ENCODE measurements around the gene REV3L. TPM values are rescaled to one million over a fixed set of nuclear protein-coding genes. Genes with fewer than 3 reads are reported as not detected.

Gene REV3L
- polyA plus RNA-seq, 1 of the 3 experiments (the other 2 are of a cell fraction) = 7.3 TPM

DNA sequence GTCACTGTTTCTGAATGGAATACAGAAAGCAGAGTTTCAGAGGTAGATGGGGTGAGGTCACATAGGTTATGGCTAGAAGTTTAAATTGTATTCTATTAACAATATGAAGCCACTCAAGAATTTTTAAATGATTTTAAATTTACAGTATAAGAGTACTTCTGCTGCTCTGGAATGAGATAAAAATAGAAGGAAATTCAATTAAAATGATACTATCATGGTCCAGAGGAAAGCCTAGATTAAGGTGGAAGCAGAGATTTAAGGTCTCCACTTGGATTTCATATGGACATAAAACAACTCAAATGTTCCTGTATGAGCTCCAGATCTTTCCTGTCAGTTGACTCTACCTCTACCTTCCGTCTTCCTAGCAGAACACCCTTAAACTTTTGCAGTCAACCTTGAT, 68.6 kb downstream of the REV3L start:
- H3K36me3 ChIP-seq (replicated peaks in 1 of 2; ENCODE audit: control insufficient read depth in 1 of 2, insufficient read depth in 2 of 2, low read length in 1 of 2) = peaks cover 35 to 40% of the 10 kb centered on the region in 2 experiments
- POLR2A ChIA-PET = no interaction called here
- 91% methylated on average over 1 of the region's 1 CpG for WGBS (ENCODE audit: low lambda C conversion rate)
- DNase-seq = no peak
- H2AFZ ChIP-seq (ENCODE audit: low read depth) = no peak overlapping the region
- H3K4me1 ChIP-seq (ENCODE audit: control insufficient read depth in 1 of 2, insufficient read depth in 2 of 2, low read depth in 1 of 2, low read length in 1 of 2) = peaks cover 19 to 38% of the 10 kb centered on the region in 2 experiments; a peak in 3 of 4 replicates
- peaks cover 31% of the 10 kb centered on the region; the same call in 1 of the 2 replicates for H3K79me2 ChIP-seq (ENCODE audit: insufficient read depth)
- H3K4me3 ChIP-seq (ENCODE audit: low read depth in 2 of 2, low read length in 1 of 2) = no peak overlapping the region
- H4K20me1 ChIP-seq (ENCODE audit: insufficient read depth) = peaks cover 1% of the 10 kb centered on the region; the same call in 1 of the 2 replicates
- H3K9ac ChIP-seq = no peak overlapping the region
- no peaks in the 10 kb centered on the region for H3K9me3 ChIP-seq
- H3K27ac ChIP-seq (ENCODE audit: low read depth in 2 of 2, low read length in 1 of 2) = peak overlapping the region in 1 of 2 experiments; percentile 39; a peak in 1 of 4 replicates
- H3K4me2 ChIP-seq = no peak overlapping the region
- no peaks in the 10 kb centered on the region for H3K9me2 ChIP-seq
- CTCF ChIA-PET = no interaction called here
- no peaks in the 10 kb centered on the region for H3F3A ChIP-seq (replicated peaks; ENCODE audit: insufficient read depth)
- TF ChIP-seq TEAD4 (IDR thresholded peaks at IDR 0.05; ENCODE audit: borderline replicate concordance, insufficient read depth) (no peak), SMC3 (IDR thresholded peaks at IDR 0.05; ENCODE audit: low read depth, low read length) (no peak), USF1 (IDR thresholded peaks at IDR 0.05; ENCODE audit: borderline replicate concordance, low read depth) (no peak), CHD2 (IDR thresholded peaks at IDR 0.05; ENCODE audit: low read length, partially characterized antibody) (no peak), NFIC (IDR thresholded peaks at IDR 0.05; ENCODE audit: borderline replicate concordance) (no peak), FOSL2 (IDR thresholded peaks at IDR 0.05; ENCODE audit: borderline replicate concordance, low read depth) (no peak), MXI1 (IDR thresholded peaks at IDR 0.05; ENCODE audit: low read depth, low read length) (no peak)
- TF ChIP-seq, protein P1, sequence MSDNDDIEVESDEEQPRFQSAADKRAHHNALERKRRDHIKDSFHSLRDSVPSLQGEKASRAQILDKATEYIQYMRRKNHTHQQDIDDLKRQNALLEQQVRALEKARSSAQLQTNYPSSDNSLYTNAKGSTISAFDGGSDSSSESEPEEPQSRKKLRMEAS (IDR thresholded peaks at IDR 0.05; ENCODE audit: low read depth) = no peak
- H3K27me3 ChIP-seq (ENCODE audit: insufficient read depth) = no peaks in the 10 kb centered on the region

- no peak overlapping the region for H3K4me3 ChIP-seq (ENCODE audit: low read depth in 2 of 2, low read length in 1 of 2)
- no peak overlapping the region for H3K4me2 ChIP-seq
- TF ChIP-seq USF2 (IDR thresholded peaks at IDR 0.05; ENCODE audit: borderline replicate concordance, low read depth, low read length) = no peak
- TF ChIP-seq NFIC (IDR thresholded peaks at IDR 0.05; ENCODE audit: borderline replicate concordance) = no peak
- no peak for TF ChIP-seq MXI1 (IDR thresholded peaks at IDR 0.05; ENCODE audit: low read depth, low read length)
- no peak for TF ChIP-seq MEF2A (IDR thresholded peaks at IDR 0.05; ENCODE audit: borderline replicate concordance, low read depth)
- TF ChIP-seq EP300 (IDR thresholded peaks at IDR 0.05; ENCODE audit: borderline replicate concordance in 1 of 2, low read depth in 1 of 2, low read length in 1 of 2) = no peak
- no peak for TF ChIP-seq POLR2AphosphoS5 (IDR thresholded peaks at IDR 0.05; ENCODE audit: low read depth, low read length)
- no peak for TF ChIP-seq GABPA (IDR thresholded peaks at IDR 0.05; ENCODE audit: low read depth)
- no peak for TF ChIP-seq NRF1 (IDR thresholded peaks at IDR 0.05; ENCODE audit: low read depth, low read length)
- TF ChIP-seq ELF1 (IDR thresholded peaks at IDR 0.05) = no peak
- no peak for TF ChIP-seq FOXJ3 (CRISPR knock-in tag; IDR thresholded peaks at IDR 0.05)
- no peak for TF ChIP-seq USF1 (IDR thresholded peaks at IDR 0.05; ENCODE audit: borderline replicate concordance, low read depth)
- no peaks in the 10 kb centered on the region for H3F3A ChIP-seq (replicated peaks; ENCODE audit: insufficient read depth)
- no peaks in the 10 kb centered on the region for H3K27me3 ChIP-seq (ENCODE audit: insufficient read depth)
- no peak overlapping the region for H3K27ac ChIP-seq (ENCODE audit: low read depth in 2 of 2, low read length in 1 of 2)
- H3K36me3 ChIP-seq (replicated peaks in 1 of 2; ENCODE audit: control insufficient read depth in 1 of 2, insufficient read depth in 2 of 2, low read length in 1 of 2) = peaks cover 41 to 45% of the 10 kb centered on the region in 2 experiments
- ChIA-PET CTCF (interaction anchor here (2.4 kb wide), 1 partner anchor 12 kb away, joined by 8 read pairs; no protein-coding TSS in a partner anchor), POLR2A (no interaction called here)
- WGBS (ENCODE audit: low lambda C conversion rate) = 81% methylated on average over 4 of the region's 4 CpGs
- H3K9me3 ChIP-seq = no peaks in the 10 kb centered on the region
- H4K20me1 ChIP-seq (ENCODE audit: insufficient read depth) = no peaks in the 10 kb centered on the region
- H3K9me2 ChIP-seq = no peaks in the 10 kb centered on the region
- H3K4me1 ChIP-seq (ENCODE audit: control insufficient read depth in 1 of 2, insufficient read depth in 2 of 2, low read depth in 1 of 2, low read length in 1 of 2) = peaks cover 9 to 17% of the 10 kb centered on the region in 2 experiments; a peak in 3 of 4 replicates
- no peak for DNase-seq
- H3K79me2 ChIP-seq (ENCODE audit: insufficient read depth) = peaks cover 15% of the 10 kb centered on the region; the same call in 1 of the 2 replicates
- H2AFZ ChIP-seq (ENCODE audit: low read depth) = no peak overlapping the region
- H3K9ac ChIP-seq = no peak overlapping the region
Measured at GRCh38 chr6:111411978-111412566, 70.9 kb downstream of the REV3L start.
